Brain microvascular endothelial cell (primary cell): ENCODE measurements around the gene SETD3.

Experiments
- DNase-seq: peaks from one replicate; pipeline ENCODE4 v3.0.0-alpha.2; 2020
- H3K27ac ChIP-seq: fragments of 250-450 bp; sonication (Bioruptor Pico); 2 replicates; pipeline ENCODE4 v1.5.1; 2020; ENCODE audit warnings: mild to moderate bottlenecking, moderate library complexity
- H3K27me3 ChIP-seq: fragments of 250-450 bp; sonication (Bioruptor Pico); replicated peaks from 2 replicates; pipeline ENCODE4 v1.5.1; 2020; ENCODE audit warnings: mild to moderate bottlenecking
- H3K36me3 ChIP-seq: fragments of 250-450 bp; sonication (Bioruptor Pico); replicated peaks from 2 replicates; pipeline ENCODE4 v1.5.1; 2020; ENCODE audit warnings: mild to moderate bottlenecking
- H3K4me3 ChIP-seq: 2 replicates; pipeline ENCODE4 v1.5.1; 2011; ENCODE audit warnings: low read depth, mild to moderate bottlenecking, control low read depth, low read length, moderate library complexity
- CTCF ChIP-seq: IDR thresholded peaks from 2 replicates; pipeline ENCODE4 v1.5.1; 2011; ENCODE audit warnings: low read depth, mild to moderate bottlenecking, moderate library complexity, low read length, control low read depth, inconsistent platforms; ENCODE audit errors: missing control alignments
- in situ Hi-C: cut with HindIII; loops from 2 replicates; pipeline ENCODE4 v1.10.0; 2017; ENCODE audit warnings: low sequenced_read_pairs, low pct_ligation_motif_present

SETD3 gene

GRCh38 chr14:99454246-99454645 is 26.4 kb downstream of the SETD3 start:
- Histone ChIP-seq H3K27me3 (no peaks in the 10 kb centered on the region), H3K4me3 (no peak overlapping the region), H3K36me3 (peaks cover 12% of the 10 kb centered on the region), H3K27ac (no peak overlapping the region)
- TF ChIP-seq CTCF, result no peak
- no peak for DNase-seq
- in situ Hi-C loops, result no loop called here

- no peak for TF ChIP-seq CTCF
- in situ Hi-C loops, result no loop called here
- H3K27ac ChIP-seq, result no peak overlapping the region
- H3K4me3 ChIP-seq, result no peak overlapping the region
- peaks cover 12% of the 10 kb centered on the region for H3K36me3 ChIP-seq
- DNase-seq, result no peak
- no peaks in the 10 kb centered on the region for H3K27me3 ChIP-seq
Observed at GRCh38 chr14:99452968-99453367, 27.7 kb downstream of the SETD3 start.

- Histone ChIP-seq H3K27ac (no peak overlapping the region), H3K36me3 (peaks cover 8% of the 10 kb centered on the region), H3K27me3 (no peaks in the 10 kb centered on the region), H3K4me3 (no peak overlapping the region)
- no peak for DNase-seq
- TF ChIP-seq CTCF, result no peak
- in situ Hi-C loops, result no loop called here
Observed at GRCh38 chr14:99451234-99451633, 29.4 kb downstream of the SETD3 start.

GRCh38 chr14:99450266-99450665 is 30.4 kb downstream of the SETD3 start:
- Histone ChIP-seq H3K4me3 (no peak overlapping the region), H3K36me3 (peaks cover 8% of the 10 kb centered on the region), H3K27me3 (no peaks in the 10 kb centered on the region), H3K27ac (no peak overlapping the region)
- TF ChIP-seq CTCF, result no peak
- in situ Hi-C loops, result no loop called here
- no peak for DNase-seq

GRCh38 chr14:99447739-99448138 is 32.9 kb downstream of the SETD3 start:
- no peak for TF ChIP-seq CTCF
- no peak overlapping the region for H3K27ac ChIP-seq
- H3K27me3 ChIP-seq, result no peaks in the 10 kb centered on the region
- DNase-seq, result no peak
- in situ Hi-C loops, result no loop called here
- H3K4me3 ChIP-seq, result no peak overlapping the region
- H3K36me3 ChIP-seq, result peaks cover 8% of the 10 kb centered on the region

GRCh38 chr14:99445931-99446330 is 34.7 kb downstream of the SETD3 start:
- no peak for TF ChIP-seq CTCF
- no peak overlapping the region for H3K4me3 ChIP-seq
- DNase-seq, result no peak
- no peak overlapping the region for H3K27ac ChIP-seq
- H3K27me3 ChIP-seq, result no peaks in the 10 kb centered on the region
- peaks cover 8% of the 10 kb centered on the region for H3K36me3 ChIP-seq
- in situ Hi-C loops, result no loop called here
